Esophagus muscularis mucosa (tissue), 4 donors: ENCODE results near the gene GLMN. TPM values are rescaled to one million over a fixed set of nuclear protein-coding genes. Genes with fewer than 3 reads are reported as not detected.

Experiments
- DNase-seq: peaks from one replicate; pipeline ENCODE4 v3.0.0-alpha.2; 2017; ENCODE audit errors: extremely low spot score
- H3K27ac ChIP-seq, 4 donors: fragments of 200-600 bp; sonication (generic); replicated peaks in 1 of 4; 1 replicate in 3 of 4; 2 replicates in 1 of 4; pipeline ENCODE4 v1.5.1; 2016 to 2019; ENCODE audit warnings: mild to moderate bottlenecking in 1 of 4
- H3K27me3 ChIP-seq, 4 donors: fragments of 200-600 bp; sonication (generic); one replicate each; pipeline versions ENCODE4 v1.5.1 to v1.6.0; 2016 to 2019
- H3K36me3 ChIP-seq, 4 donors: fragments of 200-600 bp; sonication (generic); one replicate each; pipeline ENCODE4 v1.5.1; 2016 to 2019
- H3K4me1 ChIP-seq, 4 donors: fragments of 200-600 bp; sonication (generic); one replicate each; pipeline ENCODE4 v1.5.1; 2016 to 2019
- H3K4me3 ChIP-seq, 4 donors: fragments of 200-600 bp; sonication (generic); 1 replicate in 2 of 4; 2 replicates in 2 of 4; pipeline ENCODE4 v1.5.1; 2016 to 2019; ENCODE audit warnings: mild to moderate bottlenecking in 4 of 4, moderate library complexity in 1 of 4
- H3K9me3 ChIP-seq, 4 donors: fragments of 200-600 bp; sonication (generic); 1 replicate in 3 of 4; 2 replicates in 1 of 4; pipeline ENCODE4 v1.5.1; 2016 to 2019
- CTCF ChIP-seq, 3 experiments: fragments of 200-600 bp in 2 of 3; fragments of 450-650 bp in 1 of 3; sonication (generic) in 2 of 3; IDR thresholded peaks; one replicate each; pipeline ENCODE4 v1.5.1; 2017 to 2019; ENCODE audit warnings: antibody characterized with exemption in 3 of 3, mild to moderate bottlenecking in 2 of 3, moderate library complexity in 1 of 3
- EP300 ChIP-seq: sonication (generic); formaldehyde crosslinking; IDR thresholded peaks from one replicate; pipeline ENCODE4 v1.6.1; 2017; ENCODE audit warnings: antibody characterized with exemption
- POLR2A ChIP-seq: fragments of 450-650 bp; IDR thresholded peaks from one replicate; pipeline ENCODE4 v1.6.1; 2017; ENCODE audit warnings: antibody characterized with exemption, moderate library complexity, mild to moderate bottlenecking, low read depth
- POLR2AphosphoS5 ChIP-seq, 2 donors: sonication (generic); formaldehyde crosslinking; IDR thresholded peaks; one replicate each; pipeline ENCODE4 v1.6.1; 2017; ENCODE audit warnings: antibody characterized with exemption in 2 of 2
- WGBS: methylation state at CpG from one replicate; pipeline ENCODE4 v1.1.5; 2018; 5-methylcytosine and 5-hydroxymethylcytosine counted together
- intact Hi-C: fragments of 100-400 bp; cut with DNase I; formaldehyde crosslinking; loops from one replicate; pipeline ENCODE4 v1.15.1; 2023
- total RNA-seq, 4 donors: library from RNA; depleted of rRNA; stranded (reverse); fragments of >200 nt; gene quantifications; one replicate each; pipeline versions ENCODE4 v1.1.0 to v1.2.1, GENCODE V29; 2016

Gene GLMN
- total RNA-seq, 4 donors from 2014 or later = 6.0 to 9.1 (median 7.5) TPM

GRCh38 chr1:92326681-92327080 lies 27.9 kb upstream of the GLMN start:
- WGBS = 94% methylated on average over 1 of the region's 1 CpG
- Histone ChIP-seq H3K27ac (no peak overlapping the region), H3K36me3 (peaks cover 13 to 64% (median 32%) of the 10 kb centered on the region in 4 donors), H3K4me1 (no peaks in the 10 kb centered on the region), H3K9me3 (peaks cover 0 to 14% (median 9%) of the 10 kb centered on the region in 4 donors), H3K27me3 (no peaks in the 10 kb centered on the region), H3K4me3 (no peak overlapping the region)
- TF ChIP-seq POLR2A = no peak
- no peak for TF ChIP-seq CTCF (IDR thresholded peaks at IDR 0.05)
- no peak for TF ChIP-seq EP300
- no peak for TF ChIP-seq POLR2AphosphoS5 (IDR thresholded peaks at IDR 0.05)
- no peak for DNase-seq
- intact Hi-C loops = no loop called here

- Histone ChIP-seq H3K36me3 (peaks cover 20 to 73% (median 41%) of the 10 kb centered on the region in 4 donors), H3K27me3 (no peaks in the 10 kb centered on the region), H3K9me3 (peaks cover 0 to 14% (median 9%) of the 10 kb centered on the region in 4 donors), H3K4me3 (no peak overlapping the region), H3K27ac (no peak overlapping the region), H3K4me1 (no peaks in the 10 kb centered on the region)
- TF ChIP-seq CTCF (IDR thresholded peaks at IDR 0.05) = no peak
- no peak for DNase-seq
- intact Hi-C loops = no loop called here
Observed at GRCh38 chr1:92324784-92325183, 26.0 kb upstream of the GLMN start.

- no peak for DNase-seq
- Histone ChIP-seq H3K27ac (no peak overlapping the region), H3K9me3 (peaks cover 0 to 14% (median 9%) of the 10 kb centered on the region in 4 donors), H3K27me3 (no peaks in the 10 kb centered on the region), H3K36me3 (peaks cover 13 to 63% (median 37%) of the 10 kb centered on the region in 4 donors), H3K4me3 (no peak overlapping the region), H3K4me1 (no peaks in the 10 kb centered on the region)
- intact Hi-C loops = no loop called here
- TF ChIP-seq EP300 (no peak), CTCF (IDR thresholded peaks at IDR 0.05) (no peak), POLR2A (no peak), POLR2AphosphoS5 (IDR thresholded peaks at IDR 0.05) (no peak)
- WGBS = 96% methylated on average over 7 of the region's 7 CpGs
Observed at GRCh38 chr1:92323473-92324453, 25.0 kb upstream of the GLMN start.

GRCh38 chr1:92317836-92318493 lies 19.2 kb upstream of the GLMN start:
- no peak for DNase-seq
- intact Hi-C loops = no loop called here
- Histone ChIP-seq H3K27ac (no peak overlapping the region), H3K36me3 (peaks cover 6 to 45% (median 16%) of the 10 kb centered on the region in 4 donors), H3K9me3 (no peaks in the 10 kb centered on the region), H3K4me1 (no peaks in the 10 kb centered on the region), H3K4me3 (no peak overlapping the region), H3K27me3 (no peaks in the 10 kb centered on the region)
- TF ChIP-seq CTCF (IDR thresholded peaks at IDR 0.05) (no peak), POLR2A (no peak), EP300 (no peak), POLR2AphosphoS5 (IDR thresholded peaks at IDR 0.05) (no peak)
- 77% methylated on average over 3 of the region's 3 CpGs for WGBS
